Effector CD8-positive, alpha-beta T cell (primary cell): ENCODE data around the gene CHST11.

Experiments
- DNase-seq: peaks from one replicate; lab custom pipeline; 2025; lab: John Stamatoyannopoulos, UW

Gene CHST11

DNA sequence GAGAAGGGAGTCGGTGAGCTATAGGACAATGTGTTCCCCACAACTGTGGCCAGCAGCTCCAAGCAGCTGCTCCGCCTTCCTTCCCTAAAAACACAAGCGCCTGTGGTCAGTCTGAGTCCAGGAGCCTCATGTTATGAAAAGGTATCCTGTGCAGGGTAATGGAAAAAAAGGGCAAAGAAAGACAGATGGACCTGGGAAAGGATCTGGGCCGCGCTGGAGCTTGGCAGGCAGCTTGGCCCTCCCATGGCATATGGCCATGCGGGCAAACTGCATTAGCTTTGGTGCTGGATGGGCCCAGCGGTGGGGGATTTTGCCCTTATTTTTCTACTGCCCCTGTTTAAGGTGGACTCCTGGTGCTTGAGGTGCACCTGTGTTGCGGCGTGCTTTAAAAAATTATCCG lies 23.7 kb upstream of the CHST11 start:
- no peak for DNase-seq

DNA sequence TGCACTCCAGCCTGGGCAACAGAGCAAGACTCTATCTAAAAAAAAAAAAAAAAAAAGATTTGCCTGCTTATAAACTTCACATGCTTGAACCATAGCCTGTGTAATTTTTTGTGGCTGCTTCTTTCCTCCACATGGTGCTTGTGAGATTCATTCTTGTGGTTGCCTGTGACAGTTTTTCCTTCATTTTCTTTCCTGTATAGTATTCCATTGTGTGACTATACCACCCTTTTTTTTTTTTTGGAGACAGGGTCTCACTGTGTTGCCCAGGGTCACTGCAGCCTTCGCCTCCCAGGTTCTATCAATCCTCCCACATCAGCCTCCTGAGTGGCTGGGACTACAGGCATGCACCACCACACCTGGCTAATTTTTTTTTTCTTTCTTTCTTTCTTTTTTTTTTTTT lies 22.6 kb upstream of the CHST11 start:
- no peak for DNase-seq

DNA sequence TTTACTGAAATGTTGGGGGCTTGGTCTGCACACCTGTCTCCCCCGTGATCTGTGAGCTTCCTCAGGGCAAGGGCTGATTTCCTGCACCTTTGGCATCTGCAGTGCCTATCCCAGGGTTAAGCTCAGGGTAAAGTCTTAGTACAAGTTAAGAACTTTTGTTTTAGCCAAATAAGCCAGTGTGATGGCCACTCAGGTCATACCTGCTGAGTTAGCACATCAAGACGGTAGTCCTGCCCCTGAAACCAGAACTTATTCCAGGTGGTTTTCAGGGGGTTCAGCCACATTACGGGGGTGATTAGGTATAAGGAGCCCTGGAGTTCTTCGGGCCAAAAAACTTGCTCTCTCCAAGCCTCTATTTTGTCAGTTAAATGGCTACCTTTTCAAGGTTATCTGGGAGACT lies 21.6 kb upstream of the CHST11 start:
- no peak for DNase-seq

DNA sequence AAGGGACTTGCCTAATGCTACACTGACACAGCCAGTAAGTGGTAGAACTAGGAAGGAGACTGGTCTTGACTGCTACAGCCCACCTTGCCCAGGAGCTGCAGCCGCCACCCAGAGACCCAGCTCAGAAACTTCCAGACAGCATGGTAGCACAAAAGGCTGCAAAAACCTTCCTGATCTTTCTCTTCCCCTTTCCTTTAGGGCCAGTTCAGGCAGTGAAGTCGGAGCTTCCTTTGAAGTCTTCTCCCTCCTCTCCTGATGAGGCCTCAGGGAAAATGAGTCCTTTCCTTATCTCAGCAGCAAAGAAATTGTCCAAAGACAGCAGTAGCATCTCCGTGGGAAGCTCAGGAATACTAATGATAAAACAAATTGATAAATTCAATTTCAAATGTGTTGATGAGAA lies 21.0 kb upstream of the CHST11 start:
- DNase-seq, result no peak

DNA sequence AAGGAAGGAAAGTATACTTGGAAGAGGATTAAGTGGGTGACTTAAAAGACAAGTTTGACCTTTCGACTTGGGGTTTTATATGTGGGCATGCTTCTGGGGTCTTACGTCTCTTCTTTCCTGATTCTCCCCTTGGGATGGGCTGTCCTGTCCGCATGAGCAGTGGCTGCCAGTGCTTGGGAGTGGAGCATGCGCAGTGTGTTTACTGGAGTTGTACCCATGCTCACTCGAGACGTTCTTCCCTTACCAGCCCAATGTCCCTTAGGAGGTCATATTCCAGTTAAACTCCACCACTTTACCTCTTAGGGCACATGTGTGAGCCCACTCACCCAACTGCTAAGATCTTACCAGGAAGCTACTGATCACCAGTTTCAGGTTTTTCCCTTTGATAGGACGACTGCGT lies 20.0 kb upstream of the CHST11 start:
- DNase-seq, result no peak

DNA sequence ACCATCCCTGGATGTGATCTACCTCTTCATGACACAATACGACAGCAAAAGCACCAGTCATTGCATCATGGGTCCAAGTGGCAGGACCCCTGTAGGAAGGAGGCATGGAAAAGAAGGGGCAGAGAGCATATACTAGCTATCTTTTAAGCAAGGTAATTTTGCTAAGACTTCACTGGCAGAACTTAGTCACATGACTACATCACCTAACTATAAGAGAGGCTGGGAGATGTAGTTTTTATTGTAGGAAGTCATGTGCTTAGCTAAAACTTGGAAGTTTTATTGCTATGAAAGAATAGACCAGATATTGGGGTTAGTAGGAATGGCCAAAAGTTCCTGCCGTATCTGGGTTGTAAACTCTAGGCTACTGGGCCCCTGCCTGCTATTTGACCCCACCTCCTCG lies 18.6 kb upstream of the CHST11 start:
- DNase-seq, result no peak

DNA sequence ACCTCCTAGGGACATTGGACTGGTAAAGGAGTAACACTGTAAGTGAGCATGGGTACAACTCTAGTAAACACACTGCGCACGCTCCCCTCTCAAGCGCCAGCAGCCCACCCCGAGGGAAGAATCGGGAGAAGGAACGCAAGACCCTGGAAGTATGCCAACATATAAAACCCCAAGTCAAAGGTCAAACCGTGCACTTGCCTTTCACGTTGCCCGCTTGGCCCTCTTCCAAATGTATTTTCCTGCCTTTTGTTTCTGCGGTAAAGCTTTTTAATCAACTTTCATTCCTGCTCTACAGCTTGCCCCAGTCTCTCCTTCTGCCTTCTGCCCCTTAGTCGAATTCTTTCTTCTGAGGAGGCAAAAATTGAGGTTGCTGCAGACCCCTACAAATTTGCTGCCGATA lies 17.6 kb upstream of the CHST11 start:
- DNase-seq, result no peak

DNA sequence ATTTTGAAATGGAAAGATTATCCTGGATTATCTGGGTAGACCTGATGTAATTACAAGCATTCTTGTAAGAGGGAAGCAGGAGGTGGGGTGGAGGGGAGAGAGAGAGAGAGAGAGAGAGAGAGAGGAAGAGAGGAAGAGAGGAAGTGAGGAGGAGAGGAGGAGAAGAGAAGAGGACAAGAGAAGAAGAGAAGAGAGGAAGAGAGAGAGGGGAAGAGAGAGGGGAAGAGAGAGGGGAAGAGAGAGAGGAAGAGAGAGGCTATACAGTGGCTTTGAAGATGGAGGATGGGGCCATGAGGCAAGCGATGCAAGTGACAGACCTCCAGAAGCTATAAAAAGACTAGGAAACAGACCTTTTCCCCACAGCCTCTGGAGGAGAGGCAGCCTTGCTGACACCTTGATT lies 13.7 kb upstream of the CHST11 start:
- no peak for DNase-seq

DNA sequence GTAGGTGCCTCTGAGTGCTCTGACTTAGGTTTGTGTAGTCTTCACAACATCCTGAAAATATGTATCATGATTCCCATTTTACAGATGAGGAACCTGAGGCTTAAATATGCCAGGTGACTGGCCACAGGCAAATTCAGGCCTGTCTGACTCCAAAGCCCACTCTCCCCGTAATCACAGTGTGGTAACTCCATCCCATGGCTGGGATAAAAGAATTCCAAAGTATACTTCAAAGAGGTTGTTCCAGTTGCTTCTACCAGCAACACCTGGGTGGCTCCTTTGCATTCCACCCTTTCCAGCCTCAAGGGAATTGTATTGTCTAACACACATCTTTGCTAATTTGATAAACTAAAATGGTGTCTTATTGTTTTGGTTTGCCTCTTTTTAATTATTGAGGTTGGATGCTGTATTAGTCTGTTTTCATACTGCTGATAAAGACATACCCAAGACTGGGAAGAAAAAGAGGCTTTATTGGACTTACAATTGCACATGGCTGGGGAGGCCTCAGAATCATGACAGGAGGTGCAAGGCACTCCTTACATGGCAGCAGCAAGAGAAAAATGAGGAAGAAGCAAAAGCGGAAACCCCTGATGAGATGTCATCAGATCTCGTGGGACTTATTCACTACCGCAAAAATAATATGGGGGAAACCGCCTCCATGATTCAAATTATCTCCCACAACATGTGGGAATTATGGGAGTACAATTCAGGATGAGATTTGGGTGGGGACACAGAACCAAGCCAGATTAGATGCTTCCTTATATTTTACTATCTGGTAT lies 9.9 kb upstream of the CHST11 start:
- DNase-seq, result no peak

DNA sequence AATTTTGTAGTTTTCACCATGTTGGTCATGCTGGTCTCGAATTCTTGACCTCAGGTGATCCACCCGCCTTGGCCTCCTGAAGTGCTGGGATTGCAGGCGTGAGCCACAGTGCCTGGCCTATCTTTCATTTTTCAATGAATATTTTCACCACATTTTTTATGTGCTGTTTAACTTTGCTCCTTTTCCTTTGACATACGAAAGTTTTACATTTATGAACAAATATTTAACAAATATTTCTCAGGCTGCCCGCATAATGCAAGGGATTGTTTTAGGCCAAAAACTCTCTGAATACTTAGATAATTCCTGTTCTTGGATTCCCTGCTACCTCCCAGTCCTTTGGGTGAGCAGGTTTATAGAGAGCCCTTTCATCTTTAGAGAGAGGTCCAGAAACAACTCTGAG lies 8.7 kb upstream of the CHST11 start:
- no peak for DNase-seq

DNA sequence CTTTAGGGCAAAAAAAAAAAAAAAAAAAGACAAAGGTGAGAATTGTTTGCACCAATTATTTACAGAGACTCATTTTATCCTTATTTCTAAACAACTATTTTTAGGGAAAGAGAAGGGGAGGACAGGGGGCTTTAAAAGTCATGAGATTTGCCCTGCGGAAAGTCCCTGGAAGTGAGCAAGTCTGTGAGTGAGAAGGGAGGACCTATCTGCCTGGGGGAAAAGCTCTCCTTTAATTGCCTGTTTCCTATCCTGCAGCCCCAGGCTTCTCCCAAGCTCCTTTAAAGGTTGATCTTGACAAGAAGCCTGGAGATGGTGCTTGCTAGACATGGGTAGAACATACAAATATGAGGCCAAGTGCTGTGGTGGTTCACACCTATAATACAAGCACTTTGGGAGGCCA lies 8.3 kb upstream of the CHST11 start:
- no peak for DNase-seq

DNA sequence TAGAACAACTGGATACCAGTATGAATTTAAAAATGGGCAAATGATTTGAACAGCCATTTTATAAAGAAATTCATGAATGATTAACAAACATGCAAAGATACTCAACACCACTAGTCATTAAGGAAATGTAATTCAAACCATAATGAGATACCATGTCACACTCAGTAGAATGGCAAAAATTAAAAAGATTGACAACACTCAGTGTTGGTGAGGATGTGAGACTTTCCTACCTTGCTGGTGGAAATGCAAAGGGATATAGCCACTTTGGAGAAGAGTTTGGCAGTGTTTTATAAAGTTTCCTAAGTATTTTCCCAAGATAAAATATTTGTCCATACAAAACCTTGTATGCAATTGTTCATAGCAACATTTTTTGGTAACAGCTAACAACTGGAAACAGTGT lies 6.0 kb upstream of the CHST11 start:
- DNase-seq, result no peak

DNA sequence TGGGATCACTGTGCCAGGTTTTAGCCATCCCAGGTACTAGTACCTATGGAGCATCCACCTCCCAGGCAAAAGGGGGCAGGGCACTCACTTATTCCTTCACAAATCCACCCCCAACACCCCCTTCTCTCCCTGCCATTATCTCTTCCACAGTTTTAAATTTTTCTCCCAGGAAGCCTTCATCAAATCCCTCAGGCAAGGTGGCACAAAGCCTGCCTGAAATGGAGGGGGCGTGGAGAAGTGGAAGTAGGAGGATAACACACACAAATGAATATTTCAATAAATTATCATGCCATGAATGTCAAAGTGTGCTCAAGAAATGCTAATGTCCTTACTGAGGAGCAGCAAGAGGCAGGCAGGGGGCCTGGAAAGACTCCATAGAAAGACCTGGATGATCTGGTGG lies 4.7 kb upstream of the CHST11 start:
- no peak for DNase-seq

DNA sequence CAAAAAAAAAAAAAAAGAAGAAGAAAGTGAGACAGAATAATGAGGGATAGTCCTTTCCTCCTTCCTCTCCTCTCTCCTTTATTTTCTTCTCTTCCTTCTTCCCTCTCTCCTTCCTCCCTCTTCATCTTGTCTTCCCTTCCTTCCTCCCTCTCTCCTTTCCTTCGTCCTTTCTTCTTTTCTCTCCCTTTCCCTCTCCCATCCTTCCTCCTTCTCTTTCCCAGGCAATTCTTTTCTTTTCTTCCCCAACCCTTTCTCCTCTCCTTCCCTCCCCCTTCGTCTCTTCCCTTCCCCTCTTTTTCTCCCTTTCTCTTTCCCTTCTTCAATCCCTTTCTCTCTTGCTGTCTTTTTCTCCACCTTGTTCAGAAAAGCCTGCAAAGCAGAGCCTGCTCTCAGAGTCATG lies 3.6 kb upstream of the CHST11 start:
- DNase-seq, result no peak

DNA sequence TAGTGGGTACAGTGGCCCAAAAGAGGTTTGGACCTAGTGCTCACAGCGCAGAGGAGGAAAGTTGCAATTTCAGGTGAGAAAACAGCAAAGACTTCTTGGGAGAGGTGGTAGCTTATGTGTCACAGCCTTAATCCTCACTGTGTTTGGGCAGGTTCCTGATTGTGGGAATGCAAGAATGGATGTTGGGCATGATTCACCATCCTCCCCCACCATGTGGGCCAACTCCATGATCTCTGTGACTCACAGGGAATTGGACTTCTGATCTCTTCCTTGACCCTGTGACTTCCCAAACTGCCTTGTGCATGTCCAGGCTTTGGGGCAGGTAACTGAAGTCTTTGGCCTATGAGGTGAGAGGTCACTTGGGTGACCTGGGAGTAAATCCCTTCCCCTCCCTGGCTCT lies 1.8 kb upstream of the CHST11 start:
- DNase-seq, result no peak

DNA sequence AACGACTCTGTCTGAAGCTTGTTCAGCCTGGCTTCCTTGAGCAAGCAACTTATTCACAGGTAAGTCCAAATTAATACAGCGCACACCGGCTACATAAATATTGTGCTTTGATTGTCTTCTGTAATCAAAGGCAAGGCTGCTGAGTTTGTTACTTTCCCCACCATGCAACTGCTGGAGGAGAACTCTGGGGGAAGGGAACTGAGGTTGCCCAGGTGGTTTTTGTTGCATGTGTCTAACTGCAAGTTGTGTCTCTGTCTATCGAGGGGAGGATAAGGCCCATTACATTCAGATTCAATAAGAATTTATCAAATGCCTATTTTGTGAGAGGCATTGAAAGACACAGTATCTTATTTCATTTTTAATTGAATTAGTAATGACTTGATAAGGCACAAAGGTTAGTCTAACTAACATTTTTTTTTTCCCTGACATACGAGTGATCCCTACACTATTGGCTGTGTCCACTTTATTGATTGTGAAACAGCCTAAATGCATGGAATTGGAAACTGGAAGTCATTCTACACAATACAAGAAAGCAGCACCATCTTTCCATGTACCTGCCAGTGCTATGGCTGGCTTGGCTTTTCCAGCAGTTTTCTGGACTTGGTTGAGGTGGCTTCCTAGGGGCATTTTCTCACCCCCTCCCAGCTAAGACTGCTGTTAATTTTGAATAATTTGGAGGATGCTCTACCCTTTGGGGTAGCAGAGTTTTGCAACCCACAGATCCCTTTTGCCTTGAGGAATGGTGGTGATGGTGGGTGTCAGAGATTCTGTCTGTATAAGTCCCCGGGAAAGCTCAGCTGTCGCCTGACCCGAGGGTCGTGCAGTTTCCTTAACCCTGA lies 951 bp upstream of the CHST11 start:
- no peak for DNase-seq

DNA sequence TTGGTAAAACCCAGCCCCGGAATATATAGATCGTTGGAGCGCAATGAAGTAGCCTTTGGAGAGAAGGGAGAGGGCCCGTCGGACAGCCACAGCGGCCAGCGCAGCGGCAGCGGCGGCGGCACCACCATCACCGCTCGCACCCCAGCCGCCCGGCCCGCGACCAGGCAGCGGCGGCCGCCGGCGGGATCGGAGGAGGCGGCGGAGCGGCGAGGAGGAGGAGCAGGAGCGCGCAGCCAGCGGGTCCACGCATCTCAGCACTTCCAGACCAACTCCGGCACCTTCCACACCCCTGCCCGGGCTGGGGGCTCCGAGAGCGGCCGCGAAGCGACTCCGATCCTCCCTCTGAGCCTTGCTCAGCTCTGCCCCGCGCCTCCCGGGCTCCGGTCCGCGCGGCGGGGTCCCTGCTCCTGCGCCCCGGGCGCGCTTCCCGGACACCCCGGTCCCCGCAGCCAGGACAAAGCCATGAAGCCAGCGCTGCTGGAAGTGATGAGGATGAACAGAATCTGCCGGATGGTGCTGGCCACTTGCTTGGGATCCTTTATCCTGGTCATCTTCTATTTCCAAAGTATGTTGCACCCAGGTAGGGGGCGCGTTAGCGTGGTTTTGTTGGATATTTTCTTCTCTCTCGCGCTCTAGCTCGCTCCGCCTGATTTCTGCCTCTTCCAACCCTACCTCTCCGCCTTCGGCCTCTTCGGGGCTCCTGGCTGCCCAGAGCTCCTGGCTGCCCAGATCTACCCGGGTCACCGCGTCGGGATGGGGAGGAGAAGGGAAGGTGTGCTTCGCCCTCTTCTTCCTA lies 400 bp downstream of the CHST11 start:
- DNase-seq, result peak; percentile 9

DNA sequence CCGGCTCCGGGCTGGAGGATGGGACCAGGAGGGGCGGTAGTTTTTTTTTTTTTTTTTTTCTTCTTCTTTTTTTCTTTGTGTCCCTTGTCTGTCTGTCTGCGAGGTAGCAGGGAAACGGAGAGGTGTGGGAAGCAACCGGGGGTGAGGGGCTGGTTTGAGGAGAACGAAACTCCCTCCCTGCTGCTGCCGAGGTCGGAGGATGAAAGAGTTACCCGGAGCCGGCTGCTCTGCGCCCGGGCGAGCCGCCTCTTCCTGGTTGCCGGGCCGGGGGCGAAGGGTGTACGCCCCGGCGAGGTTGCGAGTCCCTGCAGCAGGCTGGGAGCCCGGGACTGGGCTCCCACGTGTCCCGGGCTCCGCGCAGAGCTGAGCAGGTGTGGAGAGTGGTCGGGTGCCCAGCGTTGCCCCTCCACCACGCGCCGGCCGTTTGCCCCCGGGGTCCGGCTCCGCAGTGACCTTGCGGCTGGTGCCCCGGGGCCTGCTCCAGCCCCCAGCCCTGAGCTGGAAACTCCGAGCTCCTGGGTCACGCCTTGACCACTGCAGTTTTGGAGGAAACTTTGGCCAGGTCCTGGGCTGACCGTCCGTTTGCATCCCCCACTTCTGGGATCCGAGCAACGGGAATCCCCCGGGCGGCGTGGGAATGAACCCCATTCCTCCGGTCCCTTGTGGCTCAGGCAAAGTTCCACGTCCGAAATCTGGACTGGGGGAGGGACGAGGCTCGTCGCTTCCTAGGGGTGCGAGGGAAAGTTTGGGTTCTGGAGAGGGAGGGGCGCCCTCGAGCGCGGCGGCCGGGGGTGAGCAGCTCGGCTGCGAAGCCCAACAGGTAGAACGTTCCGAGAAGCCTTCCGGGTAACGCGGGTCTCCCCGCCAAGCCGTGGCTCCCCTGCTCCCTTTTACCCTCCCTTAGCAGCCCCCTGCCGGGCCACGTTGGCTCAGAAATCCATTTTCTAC lies 1.3 kb downstream of the CHST11 start:
- peak; percentile 28 for DNase-seq

DNA sequence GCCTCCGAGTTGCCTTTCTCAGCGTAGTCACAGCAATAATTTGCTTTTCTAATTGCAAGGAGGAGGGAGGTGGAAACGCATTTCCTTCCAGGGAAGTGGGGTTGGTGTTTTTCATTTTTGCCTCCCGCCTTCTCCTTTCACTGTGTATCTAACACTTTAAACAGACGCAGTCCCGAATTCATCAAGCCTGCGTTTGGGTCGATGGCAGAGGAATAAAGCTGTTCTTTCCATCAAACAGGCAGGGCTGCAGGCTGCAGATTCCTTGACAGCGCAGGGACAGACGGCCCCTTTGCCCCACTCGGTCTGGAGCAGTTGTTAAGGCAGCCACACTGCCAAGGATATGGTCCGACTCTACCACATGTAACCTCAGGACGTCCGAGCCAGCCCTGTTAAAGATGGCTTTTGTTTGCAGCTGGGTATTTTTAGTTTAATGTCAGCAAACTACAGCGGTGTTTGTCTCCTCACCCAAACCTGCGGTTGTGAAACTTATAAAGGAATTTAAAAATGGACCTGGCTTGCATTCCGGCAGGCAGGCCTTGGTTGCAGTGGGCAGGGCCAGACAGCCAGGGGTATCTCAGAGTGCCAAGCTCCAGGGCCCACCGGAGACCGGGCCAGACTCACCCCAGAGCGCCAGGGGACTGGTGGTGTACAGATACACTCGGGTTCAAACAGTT lies 2.1 kb downstream of the CHST11 start:
- no peak for DNase-seq

DNA sequence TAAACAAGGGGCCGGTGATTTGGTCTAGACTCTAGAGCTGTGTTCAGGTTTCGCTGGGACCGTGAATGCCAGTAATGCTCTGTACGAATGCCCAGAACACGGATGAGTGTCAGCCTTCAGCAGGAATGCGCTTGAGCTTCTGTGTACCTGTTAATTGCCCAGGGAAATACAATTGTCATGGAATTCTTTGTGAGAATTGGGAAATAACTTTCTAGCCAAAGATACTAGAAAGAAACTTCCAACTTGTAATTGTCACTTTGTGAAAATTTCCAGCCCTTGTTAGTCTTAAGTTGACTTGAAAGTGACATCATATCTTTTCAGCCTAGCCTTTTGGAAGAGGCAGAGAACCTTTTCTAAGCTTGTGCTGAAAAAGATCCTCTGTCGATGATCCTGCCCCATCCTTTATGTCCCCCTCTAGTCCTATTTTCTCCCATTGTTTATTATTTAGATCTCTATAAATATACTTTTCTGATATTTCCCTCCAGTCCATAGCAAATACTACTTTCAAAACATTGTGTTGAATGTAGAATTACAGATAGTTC lies 2.7 kb downstream of the CHST11 start:
- DNase-seq, result no peak
